HG03378 (cell line): Measurements from ENCODE around the gene TUFM.
"Not testable (repeated sequence)": the region's sequence is repeated elsewhere in the genome, so short reads cannot be mapped to it uniquely, and the experiment has no call there.

Source experiments
- ATAC-seq: cut with Tn5 transposase; IDR thresholded peaks from one replicate; pipeline ENCODE4 v1.9.1; 2021; ENCODE audit warnings: mild to moderate bottlenecking, moderate library complexity; ENCODE audit not compliant: unreplicated experiment

Gene TUFM

DNA sequence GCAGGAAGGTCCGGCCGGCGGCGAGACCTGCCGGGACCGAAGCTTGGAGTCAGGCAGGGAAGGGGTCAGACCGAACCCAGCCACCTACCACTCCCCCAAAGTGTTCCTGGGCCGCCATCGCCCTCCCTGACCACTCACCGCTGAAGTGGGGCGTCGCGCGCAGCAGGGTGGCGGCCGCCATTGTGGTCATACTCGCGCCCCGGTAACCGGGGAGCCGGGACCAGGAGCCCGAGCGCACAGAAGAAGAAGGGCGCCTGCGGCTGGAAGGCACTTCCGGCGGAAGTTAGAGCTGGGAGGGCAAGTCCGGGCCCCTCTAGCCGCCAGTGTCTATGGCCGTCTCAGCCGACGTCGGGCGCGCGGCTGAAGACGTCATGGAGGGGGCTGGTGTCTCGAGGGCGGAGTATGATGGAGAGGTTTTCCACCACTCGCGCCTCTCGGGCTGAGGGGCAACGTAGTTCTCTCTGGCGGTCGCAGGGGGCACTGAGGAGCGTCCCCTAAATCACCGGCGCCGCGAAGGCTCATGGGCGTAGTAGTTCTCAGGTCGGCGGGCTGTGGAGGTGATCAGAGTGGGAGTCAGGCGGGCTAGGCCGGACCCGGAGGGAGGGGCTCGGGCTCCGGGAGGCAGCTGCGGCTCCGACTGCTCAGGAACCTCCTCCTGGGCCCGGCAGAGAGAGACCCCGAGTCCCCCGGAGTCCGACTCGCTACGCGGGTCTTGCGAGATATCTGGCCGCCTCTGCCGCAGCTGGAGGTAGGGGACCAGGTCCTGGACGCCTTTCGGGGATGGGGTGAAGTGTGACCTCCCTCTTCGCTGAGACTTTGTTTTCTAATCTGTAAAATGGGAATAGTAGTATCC lies at the start of gene TUFM:
Gene TUFM, minus strand, starts transcription at position 269 of the 853 bp plus-strand sequence. Its CDS starts 79 bp downstream, at position 190.
- ATAC-seq, result peak; percentile 89

DNA sequence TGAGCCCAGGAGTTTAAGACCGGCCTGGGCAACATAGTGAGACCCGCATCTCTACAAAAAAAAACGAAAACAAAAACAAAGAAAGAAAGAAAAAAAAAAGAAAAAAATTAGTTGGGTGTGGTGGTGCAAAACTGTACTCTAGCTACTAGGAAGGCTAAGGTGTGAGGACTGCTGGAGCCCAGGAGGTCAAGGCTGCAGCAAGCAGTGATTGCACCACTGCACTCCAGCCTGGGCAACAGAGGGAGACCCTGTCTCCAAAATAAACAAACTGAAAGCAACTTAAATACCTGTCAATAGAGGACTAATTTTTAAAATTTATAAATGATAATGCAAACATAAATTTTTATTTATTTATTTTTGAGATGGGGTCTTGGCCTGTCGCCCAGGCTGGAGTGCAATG lies 49.5 kb upstream of the TUFM start:
- no peak for ATAC-seq

DNA sequence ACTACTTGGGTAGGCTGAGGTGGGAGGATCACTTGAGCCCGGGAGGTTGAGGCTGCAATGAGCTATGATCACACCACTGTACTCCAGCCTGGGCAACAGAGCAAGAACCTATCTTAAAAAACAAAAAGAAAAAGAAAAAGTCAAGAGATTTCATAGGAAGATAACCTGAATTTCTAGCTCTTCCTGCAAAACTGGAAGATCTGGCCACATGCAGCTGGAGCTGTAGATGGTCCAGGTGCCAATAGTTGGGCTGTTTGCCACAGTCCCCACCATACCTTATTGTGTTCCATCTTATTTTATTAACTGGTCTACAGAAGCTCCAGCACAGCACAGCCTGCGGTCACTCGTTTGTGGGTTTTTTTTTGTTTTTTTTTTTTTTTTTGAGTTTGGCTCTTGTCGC lies 47.1 kb upstream of the TUFM start:
- ATAC-seq, result no peak

DNA sequence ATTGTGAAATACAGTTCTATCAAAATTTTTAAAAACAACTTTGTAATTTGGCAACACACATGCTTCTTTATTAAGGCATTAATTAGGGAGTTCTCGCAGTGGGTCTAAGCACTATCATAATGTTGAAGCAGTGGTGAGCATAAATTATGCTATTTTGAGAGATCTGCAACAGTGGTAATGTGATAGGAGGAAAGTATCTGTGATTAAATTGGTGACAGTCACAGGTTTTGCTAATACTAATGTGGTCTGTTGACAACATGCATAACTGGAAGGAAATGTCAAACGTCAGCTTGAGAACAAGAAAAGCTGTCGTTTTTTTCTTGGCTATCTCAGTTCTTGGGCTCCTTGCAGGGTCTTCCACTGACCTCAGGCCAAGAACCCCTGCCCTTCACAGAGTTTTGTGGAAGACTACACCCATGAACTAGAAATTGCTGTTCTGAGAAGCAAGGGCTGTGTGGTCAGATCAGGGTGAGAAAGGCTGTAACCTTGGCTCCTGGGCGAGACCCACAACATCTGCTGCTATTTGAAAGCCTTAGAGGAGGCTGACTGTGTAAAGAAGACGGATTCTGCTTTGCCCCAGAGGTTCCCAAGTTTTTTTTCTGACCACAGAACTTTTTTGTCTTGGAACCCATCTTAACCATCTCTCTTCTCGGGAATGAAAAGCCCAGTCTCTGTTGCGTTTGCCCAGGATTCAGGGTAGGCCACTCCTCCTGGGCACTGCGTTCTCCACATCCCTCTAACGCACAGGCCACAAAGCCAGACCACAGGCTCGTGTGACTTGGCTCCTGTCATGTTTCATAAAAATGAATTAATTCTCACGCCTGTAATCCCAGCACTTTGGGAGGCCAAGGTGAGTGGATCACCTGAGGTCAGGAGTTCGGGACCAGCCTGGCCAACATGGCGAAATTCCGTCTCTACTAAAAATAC lies 46.1 kb upstream of the TUFM start:
- no peak for ATAC-seq

DNA sequence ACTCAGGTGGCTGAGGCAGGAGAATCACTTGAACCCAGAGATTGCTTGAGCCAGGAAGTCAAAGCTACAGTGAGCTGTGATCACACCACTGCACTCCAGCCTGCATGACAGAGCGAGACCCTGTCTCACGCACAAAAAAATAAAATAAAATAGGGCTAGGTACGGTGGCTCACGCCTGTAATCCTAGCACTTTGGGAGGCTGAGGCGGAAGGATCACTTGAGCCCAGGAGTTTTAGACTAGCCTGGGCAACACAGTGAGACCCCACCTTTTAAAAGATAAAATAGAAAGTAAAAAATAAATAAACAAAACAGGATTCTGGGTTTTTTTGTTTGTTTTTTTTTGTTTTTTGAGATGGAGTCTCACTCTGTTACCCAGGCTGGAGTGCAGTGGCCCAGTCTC lies 44.2 kb upstream of the TUFM start:
- not testable (repeated sequence) for ATAC-seq

DNA sequence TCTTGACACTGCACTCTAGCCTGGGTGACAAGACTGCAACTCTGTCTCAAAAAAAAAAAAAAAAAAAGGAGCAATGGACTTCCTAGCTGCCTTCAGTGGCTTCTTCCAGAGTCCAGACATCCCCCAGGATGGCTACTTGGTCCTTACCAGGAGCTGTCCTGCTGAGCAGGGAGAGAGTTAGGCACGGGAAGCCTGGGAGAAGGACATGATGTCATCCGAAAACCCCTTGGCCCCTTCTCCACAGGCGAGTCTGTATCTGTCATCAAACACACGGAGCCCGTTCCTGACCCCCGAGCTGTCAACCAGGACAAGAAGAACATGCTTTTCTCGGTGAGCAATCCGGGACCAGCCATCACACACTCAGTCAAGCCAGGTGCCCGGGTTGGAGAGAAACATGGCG lies 40.8 kb upstream of the TUFM start:
- no peak for ATAC-seq

DNA sequence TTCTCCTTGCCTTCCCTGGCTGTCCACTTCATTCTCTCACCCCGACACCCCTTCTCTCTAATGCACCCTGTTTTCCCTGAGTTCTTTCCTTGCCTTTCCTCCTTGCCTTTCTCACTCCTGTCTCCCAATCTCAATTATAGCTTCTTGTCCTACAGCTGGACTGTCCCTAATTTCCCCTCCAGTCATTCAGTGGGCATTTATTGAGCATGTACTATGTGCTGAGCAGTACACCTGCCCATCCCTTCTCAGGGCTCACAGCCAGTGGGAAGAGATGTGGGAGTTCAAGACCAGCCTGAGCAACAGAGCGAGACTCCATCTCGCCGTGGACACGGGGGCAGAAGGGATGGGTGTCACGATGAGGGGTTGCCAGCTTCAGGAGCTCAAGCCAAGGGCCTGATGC lies 37.9 kb upstream of the TUFM start:
- no peak for ATAC-seq

DNA sequence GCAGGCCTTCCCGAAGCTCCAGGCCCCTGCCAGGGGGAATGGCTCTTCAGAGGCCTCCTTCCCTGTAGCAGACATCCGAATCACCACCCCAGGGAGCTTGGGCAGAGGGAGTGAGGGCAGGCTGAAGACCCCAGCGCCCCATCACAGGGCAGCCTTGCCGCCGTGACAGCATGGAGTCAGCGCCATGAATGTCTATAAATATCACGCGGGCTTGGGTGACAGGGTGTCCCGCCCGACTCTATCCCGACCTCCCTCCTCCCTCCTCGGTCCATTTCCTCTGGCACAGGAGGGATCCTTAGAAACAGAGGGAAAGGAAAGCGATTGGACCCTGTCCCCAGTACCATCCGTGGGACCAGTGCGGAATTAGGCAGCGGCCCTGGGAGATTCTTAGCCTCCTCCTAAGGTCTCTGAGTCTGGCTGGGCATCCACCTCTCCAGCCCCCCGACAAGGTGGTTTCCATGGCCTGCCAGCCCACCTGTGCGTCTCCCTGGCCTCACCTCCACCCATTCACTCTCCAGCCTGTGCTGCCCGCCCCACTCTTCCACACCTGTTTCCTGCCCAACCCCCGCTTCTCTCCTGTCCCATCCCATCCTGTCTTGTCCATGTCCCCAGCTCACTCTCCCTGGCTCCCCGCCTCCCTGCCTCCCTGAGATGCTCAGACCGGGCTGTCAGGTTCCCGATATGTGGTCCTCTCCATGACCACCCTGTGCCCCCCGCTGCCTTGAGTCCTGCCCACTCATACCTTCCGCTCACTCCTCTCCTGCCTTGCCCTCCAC lies 37.3 kb upstream of the TUFM start:
- no peak for ATAC-seq

DNA sequence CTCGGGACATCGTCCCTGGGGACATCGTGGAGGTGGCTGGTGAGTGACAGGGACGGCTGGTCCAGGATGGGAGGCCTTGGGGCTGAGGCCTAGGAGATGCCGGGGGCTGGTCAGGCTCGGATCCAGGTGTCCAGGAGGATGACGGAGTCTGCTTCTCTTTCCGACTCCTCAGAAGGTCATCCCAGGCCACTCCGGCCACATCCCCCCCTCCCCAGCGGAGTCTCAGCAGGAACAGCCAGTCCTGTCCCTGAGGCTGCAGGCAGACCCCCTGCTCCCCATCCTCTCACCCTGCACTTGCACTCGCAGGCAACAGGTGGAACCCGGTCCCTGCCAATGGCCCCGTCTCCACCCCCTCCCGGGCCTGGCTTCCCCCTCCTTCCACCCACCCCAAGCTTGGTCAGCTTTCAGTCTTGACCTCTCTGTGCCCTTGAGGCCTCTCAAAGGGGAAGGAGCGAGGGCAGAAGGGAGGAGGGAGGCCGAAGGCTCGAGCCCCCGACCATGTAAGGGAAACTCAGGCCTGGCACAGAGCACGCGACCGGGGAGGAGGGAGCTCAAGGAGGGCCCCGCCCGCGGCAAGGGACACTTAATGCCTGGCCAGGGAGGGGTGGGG lies 36.5 kb upstream of the TUFM start:
- no peak for ATAC-seq

DNA sequence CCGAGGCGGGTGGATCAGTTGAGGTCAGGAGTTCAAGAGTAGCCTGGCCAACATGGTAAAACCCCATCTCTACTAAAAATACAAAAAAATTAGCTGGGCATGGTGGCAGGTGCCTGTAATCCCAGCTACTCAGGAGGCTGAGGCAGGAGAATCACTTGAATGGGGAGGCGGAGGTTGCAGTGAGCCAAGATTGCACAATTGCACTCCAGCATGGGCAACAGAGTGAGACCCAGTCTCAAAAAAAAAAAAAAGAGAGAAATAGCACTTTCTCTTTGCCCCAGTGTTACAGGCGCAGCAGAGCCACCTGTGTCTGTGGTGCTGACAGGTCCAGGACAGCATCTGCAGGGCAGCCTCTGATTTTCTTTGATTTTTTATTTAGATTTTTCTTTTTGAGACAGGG lies 35.4 kb upstream of the TUFM start:
- ATAC-seq, result not testable (repeated sequence)

DNA sequence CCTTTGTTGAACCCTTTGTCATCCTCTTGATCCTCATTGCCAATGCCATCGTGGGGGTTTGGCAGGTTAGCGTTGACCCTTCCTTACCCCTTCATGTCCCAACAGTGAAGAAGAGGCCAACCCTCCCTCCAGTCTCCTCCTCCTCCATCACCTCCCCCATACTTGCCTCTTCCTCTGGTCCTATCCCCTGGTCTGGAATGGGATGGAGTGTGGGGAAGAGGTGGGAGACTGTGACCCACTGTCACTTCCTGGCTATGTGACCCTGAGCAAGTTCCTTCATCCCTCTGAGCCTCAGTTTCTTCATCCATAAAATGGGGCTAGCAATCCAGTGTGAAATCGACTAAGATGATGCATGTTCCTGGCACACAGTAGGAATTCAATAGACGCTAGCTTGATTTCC lies 34.8 kb upstream of the TUFM start:
- no peak for ATAC-seq

DNA sequence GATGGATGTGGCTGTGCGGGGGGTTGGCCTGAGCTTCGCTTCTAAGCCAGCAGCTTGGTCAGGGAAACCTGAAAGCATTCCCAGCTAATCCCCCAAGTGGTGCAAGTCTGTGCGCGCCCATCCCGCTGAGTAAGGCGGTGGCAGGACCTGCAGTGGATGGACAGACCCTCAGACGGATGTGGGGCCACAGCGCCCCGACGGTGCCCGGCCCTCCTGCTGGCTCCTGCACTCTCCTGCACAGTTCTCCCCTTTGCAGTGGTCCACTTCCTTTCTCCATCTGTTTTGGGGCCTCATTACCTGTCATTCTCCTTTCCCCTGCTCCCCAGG lies 34.4 kb upstream of the TUFM start:
- ATAC-seq, result no peak

DNA sequence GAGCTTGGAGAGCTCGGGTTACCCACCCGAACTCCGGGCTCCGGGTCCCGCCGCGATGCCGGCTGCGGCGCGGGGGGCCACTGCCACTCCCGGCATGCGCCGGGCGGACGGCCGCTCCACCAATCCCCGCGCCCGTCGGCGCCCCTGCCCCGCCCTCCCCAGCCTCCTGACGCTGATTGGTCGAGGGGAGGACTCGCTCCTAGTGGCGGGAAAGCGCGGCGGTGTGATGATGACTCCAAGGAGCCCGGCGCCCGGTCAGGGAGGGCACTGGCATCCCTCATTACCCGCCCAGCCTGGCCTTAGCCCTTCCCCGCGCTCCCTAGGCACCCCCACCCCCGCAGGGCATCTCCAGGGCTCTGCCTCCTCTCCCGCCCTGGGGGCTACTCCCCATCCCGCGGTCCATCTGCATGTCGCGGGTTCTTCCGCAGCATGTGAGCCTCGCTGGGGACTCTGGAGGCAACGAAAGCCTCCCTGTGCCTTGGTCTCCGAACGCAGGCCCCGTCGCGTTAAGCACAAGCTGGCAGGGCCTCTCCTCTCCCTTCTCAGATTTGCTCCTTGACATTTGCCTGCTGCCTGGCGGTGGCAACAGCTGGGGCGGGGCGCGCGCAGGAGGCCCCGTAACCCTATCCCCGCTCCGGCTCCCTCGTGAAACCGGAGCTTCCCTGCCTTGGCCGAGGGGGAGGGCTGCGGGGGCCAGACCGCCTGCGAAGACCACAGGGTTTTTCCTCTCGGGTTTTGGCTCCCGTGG lies 33.9 kb upstream of the TUFM start:
- peak; percentile 46 for ATAC-seq

DNA sequence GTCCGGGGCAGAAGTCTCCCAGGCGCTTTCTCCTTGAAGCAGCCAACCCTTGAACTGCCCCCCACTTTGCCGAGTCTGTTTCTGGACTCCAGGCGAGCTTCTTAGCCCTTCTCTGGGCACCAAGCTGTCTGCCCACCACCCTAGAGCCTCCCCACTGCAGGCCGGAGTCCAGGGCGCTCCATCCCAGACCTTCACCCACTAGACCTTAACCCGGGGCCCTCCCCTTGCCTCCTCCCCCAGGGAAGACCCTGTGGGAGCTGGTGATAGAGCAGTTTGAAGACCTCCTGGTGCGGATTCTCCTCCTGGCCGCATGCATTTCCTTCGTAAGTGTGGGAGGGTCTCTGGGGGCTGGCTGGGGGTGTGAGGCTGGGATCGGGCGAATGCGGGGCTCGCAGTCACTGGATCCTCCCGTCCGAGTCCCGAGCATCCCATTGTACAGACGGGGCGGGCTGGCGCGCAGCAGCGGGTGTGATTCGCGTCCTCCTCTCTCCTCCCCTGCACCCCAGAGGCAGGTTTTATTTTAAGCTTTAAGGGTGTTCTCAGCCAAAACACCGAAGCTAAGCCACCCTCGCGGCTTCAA lies 33.2 kb upstream of the TUFM start:
- peak; percentile 9 for ATAC-seq

DNA sequence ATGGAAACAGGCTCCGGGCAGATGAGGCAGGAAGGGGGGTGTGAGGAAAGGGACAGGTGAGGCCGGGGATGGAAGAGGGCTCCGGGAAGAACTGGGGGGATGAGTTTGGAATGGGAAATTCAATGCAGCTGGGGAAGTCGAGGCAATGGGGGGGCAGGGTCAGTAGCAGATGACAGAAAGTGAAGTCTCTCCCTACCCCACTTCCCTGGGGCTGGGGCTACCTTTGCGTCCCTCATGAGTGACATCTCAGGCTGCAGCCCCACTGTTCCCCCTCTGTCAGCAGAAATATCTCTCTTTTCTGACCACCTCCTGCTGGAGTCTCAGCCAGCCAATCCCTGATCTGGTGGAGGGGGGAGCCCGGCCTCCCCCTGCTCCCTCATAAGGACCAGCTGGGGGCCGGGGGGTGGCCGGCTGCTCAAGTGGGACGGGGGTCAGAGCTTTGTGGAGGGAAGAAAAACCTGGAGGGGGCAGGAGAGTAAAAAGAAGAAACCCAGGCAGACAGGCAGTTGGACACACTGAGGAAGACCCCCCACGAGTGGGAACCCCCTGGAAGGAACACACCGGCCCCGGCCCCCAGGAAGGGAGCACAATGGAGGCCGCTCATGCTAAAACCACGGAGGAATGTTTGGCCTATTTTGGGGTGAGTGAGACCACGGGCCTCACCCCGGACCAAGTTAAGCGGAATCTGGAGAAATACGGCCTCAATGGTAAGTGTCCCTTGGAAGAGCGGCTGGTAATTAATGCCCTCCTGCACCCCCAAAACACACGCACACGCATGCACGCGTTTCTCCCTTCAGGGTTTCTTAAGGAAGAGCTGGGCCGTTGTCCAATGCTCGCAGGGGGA lies 32.2 kb upstream of the TUFM start, which contains the start of gene ATP2A1:
Gene ATP2A1, plus strand, starts transcription at position 406 of the 844 bp plus-strand sequence. Its CDS starts 184 bp downstream, at position 590.
- no peak for ATAC-seq

DNA sequence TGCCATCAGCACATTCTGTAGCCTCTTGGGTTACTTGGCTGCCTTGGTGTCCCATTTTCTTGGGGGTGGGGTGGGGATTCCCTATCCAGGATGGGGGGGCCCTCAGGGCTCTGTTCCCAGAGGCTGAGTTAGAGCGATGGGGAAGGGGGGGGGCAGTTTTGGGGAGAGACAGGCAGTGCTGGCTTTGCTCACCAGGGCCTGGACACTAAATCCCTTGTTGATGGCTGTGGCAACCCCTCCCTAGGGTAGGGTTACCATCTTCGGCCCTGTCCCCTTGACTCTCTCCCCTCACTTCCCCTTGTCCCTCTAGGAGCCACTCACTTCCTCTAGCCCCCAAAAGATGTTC lies 31.5 kb upstream of the TUFM start:
- ATAC-seq, result no peak

DNA sequence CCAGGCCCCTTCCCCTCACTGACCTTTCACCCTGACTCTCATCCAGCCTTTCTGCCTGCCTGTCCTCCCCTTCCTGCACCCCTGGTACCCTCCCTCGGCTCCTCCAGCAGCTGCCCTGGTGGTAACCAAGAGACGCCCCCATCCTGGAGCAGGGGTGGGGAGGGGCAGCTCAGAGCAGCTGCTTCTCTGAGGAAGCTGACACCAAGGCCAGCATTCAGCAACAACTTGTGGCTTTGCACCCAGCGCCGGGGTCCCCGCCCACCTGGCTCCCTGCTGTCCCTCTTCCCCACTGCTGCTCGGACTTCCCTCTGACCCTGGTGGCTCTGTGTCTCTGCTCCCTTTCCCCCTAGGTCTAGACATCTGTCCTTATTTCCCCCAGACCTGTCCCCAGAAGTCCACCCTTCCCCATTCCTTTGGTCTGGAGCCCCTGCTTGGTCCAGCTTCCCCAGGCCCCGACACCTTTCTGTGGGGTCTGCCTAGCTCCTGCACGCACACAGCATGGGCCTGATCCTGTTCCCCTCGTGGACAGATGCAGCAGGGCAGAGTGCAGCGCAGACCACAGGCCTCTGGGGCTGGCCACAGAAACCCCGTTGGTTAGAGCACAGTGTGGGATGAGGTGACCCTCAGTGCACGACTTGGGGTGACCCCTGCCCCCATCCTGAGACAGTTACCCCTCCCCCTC lies 31.0 kb upstream of the TUFM start:
- no peak for ATAC-seq

DNA sequence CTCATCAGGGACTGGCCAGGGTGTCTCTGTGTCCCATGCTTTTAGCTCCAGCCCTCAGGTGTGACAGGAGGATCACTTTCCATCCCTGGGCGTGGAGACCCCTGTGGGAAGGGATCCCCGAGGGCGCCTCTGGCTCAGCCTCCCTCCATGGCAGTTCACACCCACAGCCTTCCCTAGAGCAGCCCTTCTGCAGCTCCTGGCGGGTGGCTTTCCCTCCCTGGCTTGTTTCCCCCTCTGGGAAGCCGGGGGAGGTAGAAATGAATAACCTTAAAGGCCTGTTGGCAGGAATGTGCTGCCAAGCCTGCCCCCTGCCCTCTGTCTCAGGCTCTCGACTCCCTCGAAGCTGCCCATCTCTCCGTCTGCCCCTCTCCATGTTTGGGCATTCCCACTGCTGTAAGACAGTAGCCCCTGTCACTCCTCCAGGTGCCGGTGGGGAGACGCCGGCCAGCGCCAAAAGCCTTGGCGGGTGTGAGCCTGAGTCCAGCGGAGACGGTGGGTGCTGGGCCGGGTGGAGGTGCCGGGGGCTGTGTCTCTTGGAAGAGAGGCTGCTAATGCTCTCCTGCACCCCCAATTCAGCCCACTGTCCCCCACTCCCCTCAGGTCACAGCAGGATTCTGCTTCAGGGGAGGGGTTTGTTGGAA lies 30.0 kb upstream of the TUFM start:
- ATAC-seq, result no peak
